SW480 (cell line): ENCODE measurements around the gene MLIP.
A peak's percentile ranks its signal among the peaks of the same experiment; 100 is the strongest.
"Not testable (repeated sequence)": the region's sequence is repeated elsewhere in the genome, so short reads cannot be mapped to it uniquely, and the experiment has no call there.

Experiments used
- DNase-seq: peaks from one replicate; pipeline ENCODE4 v3.0.0-alpha.2; 2016; ENCODE audit warnings: low spot score

Gene MLIP

GRCh38 chr6:54217018-54217417, 105.8 kb downstream of the MLIP start:
- DNase-seq = peak; percentile 2

GRCh38 chr6:54222217-54222616, 111.0 kb downstream of the MLIP start:
- no peak for DNase-seq

GRCh38 chr6:54232703-54233102, 121.5 kb downstream of the MLIP start:
- no peak for DNase-seq

- DNase-seq = no peak
Observed at GRCh38 chr6:54234539-54234938, 123.3 kb downstream of the MLIP start.

GRCh38 chr6:54236984-54237383, 125.7 kb downstream of the MLIP start:
- no peak for DNase-seq

- no peak for DNase-seq
Observed at GRCh38 chr6:54238396-54238795, 127.2 kb downstream of the MLIP start.

GRCh38 chr6:54243699-54244098, 132.5 kb downstream of the MLIP start:
- no peak for DNase-seq

GRCh38 chr6:54244430-54244829, 133.2 kb downstream of the MLIP start:
- peak; percentile 14 for DNase-seq

- no peak for DNase-seq
Observed at GRCh38 chr6:54245265-54245664, 134.0 kb downstream of the MLIP start.

GRCh38 chr6:54248319-54248718, 137.1 kb downstream of the MLIP start:
- no peak for DNase-seq

- no peak for DNase-seq
Observed at GRCh38 chr6:54248994-54249393, 137.8 kb downstream of the MLIP start.

- DNase-seq = not testable (repeated sequence)
Observed at GRCh38 chr6:54249812-54250211, 138.6 kb downstream of the MLIP start.

GRCh38 chr6:54252496-54252895, 141.3 kb downstream of the MLIP start:
- DNase-seq = no peak

GRCh38 chr6:54252916-54253315, 141.7 kb downstream of the MLIP start:
- no peak for DNase-seq

GRCh38 chr6:54254886-54255285, 143.6 kb downstream of the MLIP start:
- no peak for DNase-seq

- no peak for DNase-seq
Observed at GRCh38 chr6:54255886-54256285, 144.6 kb downstream of the MLIP start.

- DNase-seq = no peak
Observed at GRCh38 chr6:54260025-54260424, 148.8 kb downstream of the MLIP start.

GRCh38 chr6:54262499-54262898, 151.3 kb downstream of the MLIP start:
- no peak for DNase-seq

GRCh38 chr6:54262971-54263370, 151.7 kb downstream of the MLIP start:
- no peak for DNase-seq

- DNase-seq = no peak
Observed at GRCh38 chr6:54264581-54265272, 153.5 kb downstream of the MLIP start.

GRCh38 chr6:54266400-54266923, 155.2 kb downstream of the MLIP start:
- DNase-seq = no peak

- DNase-seq = peak; percentile 21
Observed at GRCh38 chr6:54267798-54268197, 156.6 kb downstream of the MLIP start.

- DNase-seq = no peak
Observed at GRCh38 chr6:54273214-54273820, 162.1 kb downstream of the MLIP start.

- DNase-seq = no peak
Observed at GRCh38 chr6:54274383-54274782, 163.1 kb downstream of the MLIP start.
